ENCODE results near the gene STAC3.

The STAC3 gene

GRCh38 chr12:57210461-57210860 is 40.5 kb downstream of the STAC3 start:
- peaks cover 0 to 12% of the 10 kb centered on the region in 2 experiments for H3K4me1 ChIP-seq (ENCODE audit: control insufficient read depth in 1 of 2, insufficient read depth in 1 of 2, low read depth in 1 of 2, low read length in 1 of 2)
- no peak overlapping the region for H3K27ac ChIP-seq
- TF ChIP-seq CTCF (IDR thresholded peaks at IDR 0.05): no peak
- no peak overlapping the region for H3K4me3 ChIP-seq (ENCODE audit: low read depth in 1 of 2, low read length in 1 of 2)
- no peaks in the 10 kb centered on the region for H3K9me3 ChIP-seq
- no peaks in the 10 kb centered on the region for H3K36me3 ChIP-seq
- H3K27me3 ChIP-seq: peaks cover 45% of the 10 kb centered on the region

GRCh38 chr12:57209916-57210315 is 41.1 kb downstream of the STAC3 start:
- peaks cover 40% of the 10 kb centered on the region for H3K27me3 ChIP-seq
- no peaks in the 10 kb centered on the region for H3K36me3 ChIP-seq
- TF ChIP-seq CTCF (IDR thresholded peaks at IDR 0.05): no peak
- peaks cover 0 to 12% of the 10 kb centered on the region in 2 experiments for H3K4me1 ChIP-seq (ENCODE audit: control insufficient read depth in 1 of 2, insufficient read depth in 1 of 2, low read depth in 1 of 2, low read length in 1 of 2)
- H3K27ac ChIP-seq: no peak overlapping the region
- no peak overlapping the region for H3K4me3 ChIP-seq (ENCODE audit: low read depth in 1 of 2, low read length in 1 of 2)
- no peaks in the 10 kb centered on the region for H3K9me3 ChIP-seq

GRCh38 chr12:57208631-57209282 is 42.2 kb downstream of the STAC3 start:
- H3K36me3 ChIP-seq: no peaks in the 10 kb centered on the region
- peaks cover 0 to 5% of the 10 kb centered on the region in 2 experiments for H3K4me1 ChIP-seq (ENCODE audit: control insufficient read depth in 1 of 2, insufficient read depth in 1 of 2, low read depth in 1 of 2, low read length in 1 of 2)
- H3K27ac ChIP-seq: no peak overlapping the region
- H3K27me3 ChIP-seq: peaks cover 28% of the 10 kb centered on the region
- TF ChIP-seq CTCF (IDR thresholded peaks at IDR 0.05): no peak
- no peaks in the 10 kb centered on the region for H3K9me3 ChIP-seq
- no peak overlapping the region for H3K4me3 ChIP-seq (ENCODE audit: low read depth in 1 of 2, low read length in 1 of 2)

GRCh38 chr12:57207731-57208630 is 43.0 kb downstream of the STAC3 start:
- Histone ChIP-seq H3K27ac (no peak overlapping the region), H3K4me1 (ENCODE audit: control insufficient read depth in 1 of 2, insufficient read depth in 1 of 2, low read depth in 1 of 2, low read length in 1 of 2) (no peaks in the 10 kb centered on the region), H3K4me3 (ENCODE audit: low read depth in 1 of 2, low read length in 1 of 2) (no peak overlapping the region), H3K27me3 (peaks cover 21% of the 10 kb centered on the region), H3K9me3 (no peaks in the 10 kb centered on the region), H3K36me3 (no peaks in the 10 kb centered on the region)
- no peak for TF ChIP-seq CTCF (IDR thresholded peaks at IDR 0.05)

GRCh38 chr12:57205931-57206330 is 45.1 kb downstream of the STAC3 start:
- TF ChIP-seq CTCF (IDR thresholded peaks at IDR 0.05): no peak
- Histone ChIP-seq H3K36me3 (no peaks in the 10 kb centered on the region), H3K9me3 (no peaks in the 10 kb centered on the region), H3K27ac (no peak overlapping the region), H3K4me1 (ENCODE audit: control insufficient read depth in 1 of 2, insufficient read depth in 1 of 2, low read depth in 1 of 2, low read length in 1 of 2) (no peaks in the 10 kb centered on the region), H3K27me3 (peaks cover 8% of the 10 kb centered on the region), H3K4me3 (ENCODE audit: low read depth in 1 of 2, low read length in 1 of 2) (no peak overlapping the region)

Measured in neutrophil (primary cell).